GM21786 (cell line): ENCODE data around the gene HOXB5.

Experiments used
- ATAC-seq: cut with Tn5 transposase; IDR thresholded peaks from one replicate; pipeline ENCODE4 v1.9.1; 2021; ENCODE audit not compliant: unreplicated experiment

Gene HOXB5

DNA sequence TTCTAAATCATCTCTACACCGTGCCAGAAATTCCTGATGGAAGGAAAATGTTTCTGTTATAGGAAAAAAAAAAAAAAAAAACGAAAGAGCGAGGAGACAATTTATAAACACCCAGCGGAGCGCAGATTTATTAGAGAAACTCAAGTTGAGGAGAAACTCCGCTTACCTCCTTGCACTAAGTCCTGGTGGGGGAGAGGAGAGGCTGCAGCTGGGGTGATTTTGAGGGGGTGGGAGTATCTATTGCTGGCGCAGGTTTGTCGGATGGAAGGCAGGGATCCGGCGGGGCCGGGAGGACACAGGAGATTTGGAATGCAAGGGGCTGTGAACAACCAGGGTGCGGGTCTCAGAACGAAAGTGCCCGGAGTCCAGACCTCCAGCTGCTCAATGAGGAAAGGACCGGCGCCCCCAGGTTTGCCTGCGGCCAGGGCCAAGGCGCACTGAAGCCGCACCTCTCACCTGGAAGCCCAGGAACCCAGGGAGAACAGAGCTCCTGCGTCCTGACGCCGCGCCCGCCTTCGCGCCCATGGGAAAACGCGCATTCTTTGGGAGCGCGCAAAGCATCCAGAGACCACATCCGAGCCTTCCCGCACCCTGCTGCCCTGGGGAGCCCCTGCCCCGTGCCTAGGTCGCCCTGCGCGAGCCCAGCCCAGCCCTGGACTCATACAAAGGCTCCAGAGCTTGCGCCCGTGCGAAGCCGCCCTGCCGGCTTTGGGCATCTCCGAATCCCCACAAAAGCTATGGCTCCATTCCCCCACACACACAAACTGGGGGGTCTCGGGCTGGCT is 24.1 kb upstream of the HOXB5 start:
- no peak for ATAC-seq

DNA sequence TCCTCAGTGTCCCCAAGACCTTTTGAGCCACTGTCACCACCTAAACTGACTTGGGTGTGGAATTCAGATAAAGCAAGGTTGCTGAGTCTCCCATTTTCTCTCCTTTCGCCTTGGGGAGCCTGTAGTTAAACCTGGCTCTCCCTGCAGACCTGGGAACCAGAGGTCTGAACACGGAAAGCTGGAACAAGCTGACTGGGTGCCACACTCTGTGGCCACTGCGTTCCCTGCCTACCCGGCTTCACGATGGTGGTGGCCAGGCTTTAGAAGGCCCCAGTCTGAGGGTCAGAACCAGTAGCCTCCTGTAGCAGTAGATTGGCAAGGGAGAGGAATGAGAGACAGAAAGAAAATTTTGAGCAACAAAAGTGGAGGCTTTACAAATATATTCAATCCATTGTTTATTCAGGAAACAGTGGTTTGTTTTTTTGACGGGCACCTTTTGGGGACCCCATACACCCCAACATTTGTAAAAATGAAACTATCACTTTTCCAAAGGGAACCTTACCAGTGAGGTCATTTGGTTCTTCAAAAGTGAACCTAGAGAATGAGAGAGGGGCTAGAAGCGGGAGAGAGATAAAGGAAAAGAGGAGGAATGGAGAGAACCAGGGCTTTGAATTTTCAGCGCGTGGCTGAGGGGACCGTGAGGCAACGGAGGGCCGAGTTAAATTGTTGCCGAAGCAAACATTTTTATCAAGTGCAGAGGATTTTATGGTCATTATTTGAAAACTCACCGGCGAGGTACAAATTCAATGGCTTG is 23.3 kb upstream of the HOXB5 start:
- ATAC-seq: no peak

DNA sequence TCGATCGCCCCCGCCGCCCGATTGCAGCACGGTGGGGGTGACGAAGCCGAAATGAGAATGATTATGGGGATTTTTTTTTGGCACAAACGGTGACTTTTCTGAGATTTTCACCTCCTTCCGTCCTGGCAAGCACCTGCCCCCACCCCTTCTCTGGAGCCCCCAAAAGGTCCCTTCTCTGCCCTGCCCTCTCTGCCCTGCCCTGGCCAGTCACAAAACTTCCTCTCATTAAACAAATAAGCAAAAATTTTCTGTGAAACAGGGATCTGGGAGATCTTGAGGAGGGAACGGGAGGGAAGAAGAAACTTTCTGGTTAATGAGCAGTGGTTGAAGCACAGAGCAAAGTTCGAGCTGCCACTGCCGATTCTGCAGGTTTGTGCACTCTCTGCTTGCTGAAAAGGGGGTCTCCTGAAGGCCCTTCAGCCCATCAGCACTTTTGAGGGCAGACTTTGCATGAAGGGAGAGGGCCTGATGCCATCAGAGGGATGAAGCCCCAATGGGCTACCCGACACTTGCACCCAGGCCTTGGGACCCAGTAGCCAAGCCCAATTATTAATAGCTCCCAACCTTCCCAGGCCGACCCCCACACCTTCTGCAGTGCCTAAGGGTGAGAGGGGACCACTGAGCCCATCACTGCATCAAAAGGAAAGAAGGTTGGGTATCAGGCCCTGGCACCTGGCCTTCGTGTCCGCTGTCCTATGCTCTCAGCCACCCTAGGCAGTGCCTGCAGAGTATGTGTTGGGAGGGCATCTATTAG is 22.6 kb upstream of the HOXB5 start:
- ATAC-seq: no peak

DNA sequence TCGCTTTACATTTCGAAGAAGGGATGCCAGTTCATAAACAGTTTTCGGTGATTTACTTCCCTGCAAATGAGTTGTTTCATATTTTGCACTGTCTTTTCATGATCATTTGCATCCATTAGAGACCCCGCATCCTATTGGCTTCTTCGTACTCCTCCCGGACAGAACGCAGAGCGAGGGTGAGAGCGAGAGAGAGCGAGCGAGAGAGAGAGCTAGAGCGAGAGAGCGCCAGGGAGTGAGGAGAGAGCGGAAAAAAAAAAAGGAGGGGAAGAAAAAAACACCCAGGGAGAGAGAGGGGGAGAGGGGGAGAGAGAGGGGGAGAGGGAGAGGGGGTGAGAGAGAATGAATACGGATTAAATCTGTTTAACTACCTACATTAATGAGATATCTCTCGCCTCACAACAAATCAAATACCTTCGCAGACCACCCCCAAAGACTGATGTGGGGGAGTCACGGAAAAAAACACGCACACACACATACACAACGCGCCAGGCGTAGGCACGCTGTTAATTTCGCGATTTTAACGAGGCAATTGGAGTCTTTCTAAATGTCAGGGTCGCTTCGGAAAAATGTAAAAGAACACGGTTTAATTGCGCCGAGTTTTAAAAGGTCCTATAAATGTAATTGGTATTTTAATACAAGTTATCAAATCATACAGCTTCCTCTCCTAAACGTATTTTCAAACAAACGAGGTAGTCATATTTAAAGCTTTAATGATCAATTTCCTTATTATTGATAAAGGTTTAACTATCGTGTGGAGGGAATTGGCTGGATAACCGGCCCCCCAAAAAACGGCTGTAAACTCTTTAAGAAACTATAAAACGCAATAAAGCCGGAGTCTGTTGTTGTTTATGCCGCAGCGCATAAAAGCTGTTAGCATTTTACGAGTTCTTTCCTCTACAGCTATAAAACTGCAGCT is 21.7 kb upstream of the HOXB5 start, which contains the start of gene HOXB8:
Gene HOXB8, minus strand, starts transcription at position 246 of the 916 bp plus-strand sequence. CDS start 588 bp downstream, outside the sequence.
- no peak for ATAC-seq

DNA sequence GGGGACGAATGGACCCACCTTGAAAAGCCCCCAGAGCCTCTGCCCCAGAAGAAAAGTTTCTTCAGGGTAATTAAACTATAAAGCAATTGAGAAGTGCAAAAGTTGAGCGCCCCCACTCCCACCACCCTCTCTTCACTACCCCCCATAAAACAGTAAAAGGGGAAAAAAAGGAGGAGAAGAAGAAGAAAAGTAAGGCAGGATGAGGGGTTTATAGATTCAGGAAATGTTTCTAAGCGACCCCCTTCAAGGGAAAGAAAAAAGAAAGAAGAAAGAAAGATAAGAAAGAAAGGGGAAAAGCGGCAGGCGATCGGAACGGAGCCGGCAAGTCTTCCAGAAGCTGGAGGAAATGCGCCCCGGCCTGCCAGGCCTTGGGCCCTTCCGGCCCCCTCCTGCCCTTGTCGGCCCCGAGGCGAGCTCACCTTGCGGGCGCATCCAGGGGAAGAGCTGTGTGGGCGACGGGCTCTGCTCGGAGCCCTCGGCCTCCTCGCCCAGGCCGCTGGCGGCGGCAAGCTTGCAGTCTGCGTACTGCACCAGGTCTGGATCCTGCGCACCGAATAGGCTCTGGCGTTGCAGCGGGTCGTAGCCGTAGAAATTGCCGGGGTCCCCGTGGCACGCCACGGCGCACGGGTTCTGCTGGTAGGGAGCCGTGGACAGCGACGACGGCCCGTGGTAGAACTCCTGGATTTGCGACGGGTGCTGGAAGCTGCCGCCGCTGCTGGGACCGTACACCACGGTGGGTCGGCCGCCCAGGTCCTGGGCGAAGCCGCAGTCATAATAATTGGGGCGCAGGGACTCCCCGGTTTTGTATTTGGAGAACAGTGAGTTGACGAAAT is 20.5 kb upstream of the HOXB5 start:
- no peak for ATAC-seq

DNA sequence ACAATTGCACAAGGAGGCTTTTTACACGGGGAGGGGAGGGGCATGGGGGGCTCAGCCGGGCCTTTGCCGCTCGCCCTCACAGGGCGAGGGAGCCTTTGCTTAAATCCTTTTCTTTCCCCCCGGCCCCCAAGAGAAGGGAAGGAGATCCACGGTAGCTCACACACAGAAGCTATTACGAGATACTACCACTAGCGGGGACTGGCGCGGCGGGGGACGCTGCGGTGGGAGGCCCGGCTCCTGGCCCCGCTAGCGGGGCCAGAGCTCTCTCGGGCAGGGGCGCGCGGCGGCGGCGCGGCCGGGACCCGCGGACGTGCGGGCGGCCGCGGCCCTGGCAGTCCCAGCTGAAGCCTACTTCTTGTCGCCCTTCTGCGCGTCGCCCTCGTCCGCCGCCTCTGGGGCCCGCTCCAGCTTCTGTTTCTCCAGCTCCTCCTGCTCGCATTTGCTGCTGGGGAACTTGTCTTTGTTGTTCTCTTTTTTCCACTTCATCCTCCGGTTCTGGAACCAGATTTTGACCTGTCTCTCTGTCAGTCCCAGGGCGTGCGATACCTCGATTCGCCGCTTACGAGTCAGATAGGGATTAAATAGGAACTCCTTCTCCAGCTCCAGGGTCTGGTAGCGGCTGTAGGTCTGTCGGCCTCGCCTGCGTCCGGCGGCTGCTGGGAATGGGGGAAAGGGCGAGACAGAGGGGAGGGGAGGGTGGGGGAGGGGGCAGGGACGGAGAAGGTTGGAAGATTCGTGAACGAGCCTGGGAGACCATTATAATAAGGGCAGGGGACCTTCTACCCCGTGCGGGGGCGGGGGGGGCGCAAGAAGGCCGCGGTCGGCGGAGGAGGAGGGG is 19.5 kb upstream of the HOXB5 start:
- no peak for ATAC-seq

DNA sequence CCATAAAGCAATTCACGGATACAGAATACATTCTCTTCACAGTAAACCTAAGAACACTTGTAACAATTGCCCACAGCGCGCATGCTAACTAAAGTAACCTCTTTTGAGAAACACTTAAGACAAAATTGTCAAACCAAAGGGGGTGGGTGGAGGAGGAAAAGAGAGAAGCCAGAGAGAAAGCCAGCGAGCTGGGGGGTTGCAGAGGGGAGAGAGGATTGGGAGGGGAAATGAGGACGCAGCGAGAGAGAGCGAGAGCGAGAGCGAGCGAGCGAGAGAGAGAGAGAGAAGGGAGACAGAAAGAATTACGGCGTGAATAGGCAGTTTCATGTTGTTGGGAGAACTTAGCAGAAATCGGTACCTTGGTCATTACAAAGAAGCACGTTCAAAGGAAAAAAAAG is 18.9 kb upstream of the HOXB5 start:
- ATAC-seq: no peak

DNA sequence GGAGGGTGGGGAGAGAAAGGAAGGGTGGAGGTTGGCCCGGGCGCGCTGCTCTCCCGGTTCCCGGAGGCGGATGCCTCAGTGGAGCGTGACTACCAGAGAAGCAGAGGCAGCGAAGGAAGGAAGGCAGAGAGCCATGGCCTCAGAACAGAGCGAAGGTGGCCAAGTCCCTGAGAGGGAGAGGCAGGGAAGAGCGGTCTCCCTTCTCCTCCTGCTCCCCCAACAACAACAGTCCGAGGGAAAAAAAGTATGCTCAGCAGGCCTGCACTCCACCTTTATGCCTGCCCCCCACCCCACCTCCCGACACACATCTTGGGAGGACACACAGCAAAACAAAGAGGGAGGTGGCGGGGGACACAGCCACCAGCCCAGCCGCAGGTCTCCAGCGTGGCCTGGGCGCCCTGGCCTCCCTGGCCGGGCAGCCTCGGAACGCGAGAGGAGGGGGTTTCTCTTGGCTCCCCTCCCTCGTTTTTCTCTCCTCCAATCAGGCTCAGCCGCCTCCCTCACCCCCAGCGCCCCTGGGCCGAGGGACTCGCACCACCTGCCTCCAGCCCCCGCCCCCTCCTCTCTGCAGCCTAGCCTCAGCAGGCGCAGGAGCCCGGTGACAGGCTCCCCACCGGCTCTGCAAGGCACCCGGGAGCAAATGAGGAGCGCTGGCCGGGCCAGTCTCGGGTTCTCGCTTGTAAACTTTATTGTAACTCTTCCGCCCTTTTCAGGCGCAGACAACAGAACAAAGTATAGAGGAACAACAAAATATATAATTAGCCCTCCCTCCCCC is 18.3 kb upstream of the HOXB5 start:
- ATAC-seq: no peak

DNA sequence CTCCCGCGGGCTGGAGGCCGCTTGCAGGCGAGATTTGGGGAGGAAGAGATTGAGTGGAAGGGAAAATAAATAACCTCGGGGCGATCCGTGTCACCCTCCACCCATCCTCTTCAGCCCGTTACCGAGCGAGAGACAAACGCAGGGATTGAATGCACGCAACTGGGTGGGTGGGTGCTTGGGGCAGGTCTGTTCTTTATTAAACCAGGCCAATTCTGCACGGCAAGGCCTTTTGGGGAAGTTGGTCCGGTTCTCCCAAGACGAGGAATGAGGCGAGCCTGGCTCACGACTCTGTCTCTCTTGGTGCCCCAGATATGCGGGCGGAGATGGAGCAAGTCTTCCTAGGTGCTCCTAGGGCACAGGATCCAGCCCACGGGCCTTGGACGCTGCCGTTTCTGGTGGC is 17.6 kb upstream of the HOXB5 start:
- no peak for ATAC-seq

DNA sequence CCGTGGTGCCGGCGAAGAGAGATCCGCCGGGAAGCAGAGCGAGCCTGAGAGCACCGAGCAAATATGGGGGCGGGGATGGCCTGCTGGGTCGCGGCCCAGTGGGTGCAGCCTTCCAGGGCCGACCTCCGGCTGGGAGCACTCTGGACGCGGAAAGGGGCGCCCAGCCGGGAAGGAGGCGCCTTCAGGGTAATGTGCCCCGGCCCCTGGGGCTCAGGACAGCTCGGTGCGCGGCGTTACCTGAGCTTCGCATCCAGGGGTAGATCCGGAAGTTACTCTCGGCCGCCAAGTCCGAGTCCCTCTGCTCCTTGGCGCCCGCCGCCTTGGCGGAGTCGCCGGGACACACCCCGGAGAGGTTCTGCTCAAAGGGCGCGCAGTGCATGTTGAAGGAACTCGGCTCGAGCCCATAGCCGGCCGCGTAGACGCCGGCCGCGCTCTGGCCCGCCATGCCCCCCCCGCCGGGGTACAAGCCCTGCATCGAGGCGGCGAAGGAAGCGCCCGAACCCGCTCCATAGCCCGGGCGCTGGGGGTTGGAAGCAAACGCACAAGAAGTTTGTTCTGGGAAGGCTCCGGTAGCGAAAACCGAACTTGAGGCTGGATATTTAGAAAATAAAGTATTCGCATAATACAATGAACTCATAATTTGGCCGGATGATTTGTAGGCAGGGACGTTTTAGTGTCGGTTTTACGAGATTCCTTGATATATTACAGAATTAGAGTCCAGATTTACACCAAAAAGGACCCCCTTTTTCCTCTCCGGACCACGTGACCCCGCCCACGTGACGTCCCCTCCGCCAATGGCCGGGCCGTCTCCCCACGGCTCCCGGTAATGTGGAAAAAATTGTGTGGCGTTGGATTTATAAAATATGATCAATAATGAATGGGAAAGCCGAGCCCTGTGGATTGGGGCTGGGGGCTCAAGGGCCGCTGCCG is 17.0 kb upstream of the HOXB5 start, which contains the start of gene HOXB7:
Gene HOXB7, minus strand, starts transcription at position 736 of the 930 bp plus-strand sequence. Its CDS starts 99 bp downstream, at position 637.
- no peak for ATAC-seq

DNA sequence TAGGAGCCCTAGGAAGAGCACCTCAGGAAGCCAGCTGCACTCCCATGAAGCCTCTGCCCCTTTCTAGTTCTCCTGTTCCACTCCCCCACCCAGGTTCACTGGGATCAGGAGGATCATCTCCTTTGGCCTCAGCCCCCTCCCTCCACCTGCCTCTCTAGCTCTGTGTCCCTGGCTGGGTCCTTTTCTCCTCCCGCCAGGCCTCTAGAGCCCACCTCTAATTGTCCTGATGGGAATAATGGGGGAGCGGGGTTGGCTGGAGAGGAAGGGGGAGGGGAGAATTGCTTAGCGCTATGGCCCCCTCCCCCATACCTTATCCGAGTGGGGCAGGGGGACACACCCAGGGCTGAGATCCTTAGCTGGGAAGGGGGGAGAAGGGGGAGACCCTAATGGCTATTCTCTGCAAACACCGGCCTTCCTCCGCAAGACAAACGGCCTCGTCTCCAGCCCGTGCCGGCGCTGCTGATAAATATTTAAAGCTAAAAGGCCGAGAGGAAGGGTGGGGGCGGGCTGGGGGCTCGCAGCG is 16.2 kb upstream of the HOXB5 start:
- ATAC-seq: no peak

DNA sequence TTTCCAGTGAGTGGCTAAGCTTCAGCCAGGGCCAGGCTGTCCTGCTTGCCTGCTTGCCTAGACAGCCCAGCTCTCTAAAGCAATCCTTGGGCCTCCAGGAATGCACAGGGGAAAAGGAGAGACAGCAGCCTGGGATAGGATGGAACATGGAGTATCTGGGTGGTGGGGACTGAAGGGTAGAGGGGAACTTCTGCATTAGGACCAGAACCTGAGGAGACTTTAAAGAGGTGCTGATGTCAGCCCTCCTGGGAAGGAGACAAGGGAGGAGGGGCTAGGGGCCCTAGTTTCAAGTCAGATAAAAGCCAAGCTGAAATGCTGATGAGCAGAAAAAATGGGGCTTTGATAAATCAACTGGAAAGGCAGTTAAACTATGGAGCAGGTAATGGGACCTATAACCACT is 15.5 kb upstream of the HOXB5 start:
- ATAC-seq: no peak

DNA sequence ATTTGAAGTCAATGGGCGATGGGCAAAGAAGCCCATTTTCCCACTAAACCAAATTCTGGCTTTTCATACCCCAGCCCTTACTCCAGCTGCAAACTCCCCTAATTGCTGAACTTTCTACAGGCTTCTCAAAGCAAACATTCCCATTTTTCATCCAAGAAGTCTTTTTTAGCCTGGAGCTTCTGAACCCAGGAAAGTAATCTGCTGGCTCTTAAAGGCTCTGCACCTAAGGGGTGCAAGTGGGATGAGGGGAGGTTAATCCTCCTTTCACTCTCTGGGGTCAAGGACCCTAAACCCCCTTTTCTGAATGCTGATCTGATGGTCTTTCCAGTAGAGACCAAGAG is 14.9 kb upstream of the HOXB5 start:
- ATAC-seq: no peak

DNA sequence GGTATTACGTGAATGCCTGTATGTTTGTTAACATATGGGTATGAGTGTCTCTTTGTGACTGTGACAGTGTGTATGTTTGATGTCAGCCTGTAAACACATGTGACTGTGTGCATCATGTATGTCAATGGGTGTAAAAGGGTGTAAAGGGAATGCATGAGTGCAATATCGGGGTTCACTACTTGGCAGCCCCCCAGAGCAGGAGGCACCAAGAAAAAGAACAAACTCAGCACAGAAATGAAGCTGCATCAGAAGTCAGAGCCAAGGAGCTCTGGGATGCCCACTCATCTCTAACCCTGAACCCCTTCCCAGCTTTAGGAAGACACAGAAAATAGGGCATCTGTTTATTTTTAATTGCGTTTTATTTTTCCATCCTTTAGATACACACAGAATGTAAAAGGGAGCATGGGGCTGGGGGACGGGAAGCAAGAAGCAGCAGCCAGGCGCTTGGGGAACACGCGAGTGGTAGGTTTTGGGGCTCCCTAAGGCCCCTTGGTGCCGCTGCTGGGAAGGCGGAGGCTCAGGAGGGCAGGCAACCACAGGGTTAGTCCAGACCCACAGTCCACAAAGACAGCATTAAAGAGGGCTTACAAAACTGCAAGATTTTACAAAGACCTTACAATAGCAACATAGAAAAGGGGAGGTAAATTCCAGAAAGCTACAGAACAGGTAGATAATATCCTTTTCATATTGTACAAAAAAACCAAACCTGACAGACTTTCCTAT is 13.5 kb upstream of the HOXB5 start:
- no peak for ATAC-seq

DNA sequence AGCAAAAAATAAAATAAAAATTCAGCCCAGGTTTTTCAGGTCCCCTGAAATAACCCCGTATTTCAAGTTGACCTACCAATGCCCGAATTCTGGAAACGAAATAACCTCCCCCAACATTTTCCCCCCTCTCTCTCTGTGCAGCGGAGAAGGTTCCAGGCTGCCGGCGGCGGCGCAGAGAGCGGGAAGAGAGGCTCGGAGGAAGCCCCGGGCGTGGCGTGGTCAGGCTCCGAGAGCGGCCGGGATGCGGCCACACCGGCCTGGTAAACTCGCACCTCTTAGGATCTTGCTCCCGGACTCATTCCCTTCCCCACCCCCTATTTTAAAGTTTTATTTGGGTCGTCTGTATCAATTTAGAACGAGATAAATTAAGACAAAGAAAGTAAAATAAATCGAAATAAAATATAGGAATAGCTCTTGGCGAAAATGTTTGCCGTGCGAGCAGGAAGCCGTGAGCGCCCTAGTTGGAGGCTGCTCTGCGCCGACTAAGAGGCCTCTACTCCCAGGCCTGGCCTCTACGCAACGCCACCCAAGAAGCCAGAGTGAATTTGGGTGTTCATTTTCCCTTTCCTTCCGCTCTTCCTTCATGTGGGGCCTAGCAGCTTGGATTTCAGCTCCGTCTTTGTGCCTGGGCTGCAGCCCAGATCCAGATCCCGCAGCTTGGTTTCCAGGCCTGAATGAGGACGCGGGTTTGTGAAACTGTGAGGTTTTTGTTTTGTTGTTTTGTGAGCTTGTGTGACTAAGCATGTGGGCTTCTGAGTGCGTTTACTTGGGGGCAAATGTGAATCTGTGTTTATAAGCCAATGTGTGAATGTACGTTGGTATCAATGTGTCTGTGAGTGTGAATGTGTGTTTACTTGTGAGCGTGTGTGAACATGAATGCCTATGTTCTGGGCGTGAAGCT is 12.7 kb upstream of the HOXB5 start:
- no peak for ATAC-seq
